Stimulated activated CD8-positive, alpha-beta memory T cell treated with anti-CD3 and anti-CD28 coated beads, Interleukin-4, amount 100 ng/mL, for 1 hour (primary cell): ENCODE data around the gene SND1.

Source experiments
- DNase-seq, 2 donors: peaks; one replicate each; pipeline ENCODE4 v3.0.0-alpha.2; 2020; ENCODE audit warnings: low read depth in 2 of 2, low spot score in 1 of 2

SND1 gene

DNA sequence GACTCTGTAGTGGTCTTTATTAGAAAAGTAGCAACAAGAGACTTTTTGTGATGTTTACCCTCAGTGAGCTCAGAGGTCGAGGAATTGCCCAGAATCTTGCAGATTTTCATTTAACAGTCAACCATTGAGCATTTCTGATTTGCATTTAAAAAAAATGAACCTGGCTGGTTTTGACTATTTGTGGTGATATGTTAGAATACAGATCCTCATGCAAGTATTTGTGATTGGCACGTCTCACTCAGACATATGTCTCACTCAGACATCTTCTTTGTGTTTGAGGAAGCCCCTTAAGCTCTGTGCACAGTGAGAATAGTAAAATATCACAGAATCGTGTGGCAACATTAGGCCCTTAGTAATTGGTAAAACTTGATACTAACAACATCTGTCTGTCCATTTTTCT is 113.2 kb downstream of the SND1 start:
- DNase-seq, result no peak

DNA sequence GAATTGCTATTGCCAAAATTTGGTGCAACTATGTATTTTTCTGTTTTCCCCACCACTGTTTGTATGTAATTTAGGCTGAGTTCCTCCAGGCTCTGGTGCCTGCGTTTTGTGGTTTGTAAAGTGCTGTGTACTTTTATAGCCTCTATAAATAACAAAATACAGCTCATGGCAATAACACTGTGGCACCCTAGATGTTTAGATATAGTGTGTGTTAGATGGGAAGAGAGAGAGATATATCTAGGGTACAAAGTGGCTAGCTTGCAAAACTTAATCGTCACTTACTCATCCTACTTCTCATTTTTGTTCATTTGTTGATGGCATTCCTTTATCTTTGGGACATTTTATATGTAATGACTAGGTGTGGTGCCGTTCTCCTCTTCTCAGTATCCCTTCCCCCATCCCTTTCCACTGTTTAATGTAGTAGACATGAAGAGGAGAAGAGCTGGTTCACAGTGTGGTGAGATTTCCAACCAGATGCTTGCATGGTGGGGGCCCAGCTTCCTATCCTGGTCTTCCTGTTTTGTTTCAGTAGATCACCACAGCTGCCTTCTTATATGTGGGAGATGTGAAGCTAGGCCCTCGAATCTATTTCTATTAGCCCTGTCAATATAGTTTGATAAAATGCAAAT is 115.0 kb downstream of the SND1 start:
- no peak for DNase-seq

DNA sequence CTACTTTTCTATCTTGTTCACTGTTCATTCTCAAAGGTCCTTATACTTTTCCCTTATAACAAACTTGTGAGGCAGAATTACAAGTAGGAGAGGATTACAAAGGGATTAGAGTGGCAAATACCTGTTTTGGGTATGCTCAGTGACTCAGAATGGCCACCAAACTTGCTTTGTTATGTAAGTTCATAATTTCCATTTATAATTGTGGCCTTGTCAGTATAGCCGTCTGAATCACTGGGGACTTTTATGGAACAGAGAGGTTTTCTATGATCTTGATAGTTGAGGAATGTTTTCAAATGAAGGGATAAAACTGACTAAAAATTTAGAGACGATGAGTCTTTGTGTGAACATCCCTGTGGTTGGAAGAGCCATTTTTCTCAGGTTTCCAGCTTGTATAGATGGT is 116.2 kb downstream of the SND1 start:
- DNase-seq, result no peak

DNA sequence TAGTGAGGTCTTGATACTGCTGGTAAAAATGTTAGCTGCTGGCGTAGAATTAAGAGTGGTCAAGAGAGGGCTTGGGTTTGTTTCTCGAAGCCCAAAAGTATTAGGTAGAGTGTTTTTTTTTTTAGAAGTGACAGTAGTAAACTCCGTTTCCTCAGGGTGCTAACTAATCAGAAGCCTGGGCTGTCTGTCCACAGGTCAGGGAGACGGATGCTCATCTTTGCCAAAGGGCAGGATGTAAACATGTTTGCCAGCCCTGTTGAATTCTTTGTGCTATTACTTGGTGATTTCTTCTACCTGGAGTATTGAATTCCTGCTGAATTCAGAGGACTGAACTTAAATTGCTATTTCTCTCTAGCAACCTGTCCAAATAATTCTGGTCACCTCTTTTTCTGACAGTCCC is 117.1 kb downstream of the SND1 start:
- no peak for DNase-seq

DNA sequence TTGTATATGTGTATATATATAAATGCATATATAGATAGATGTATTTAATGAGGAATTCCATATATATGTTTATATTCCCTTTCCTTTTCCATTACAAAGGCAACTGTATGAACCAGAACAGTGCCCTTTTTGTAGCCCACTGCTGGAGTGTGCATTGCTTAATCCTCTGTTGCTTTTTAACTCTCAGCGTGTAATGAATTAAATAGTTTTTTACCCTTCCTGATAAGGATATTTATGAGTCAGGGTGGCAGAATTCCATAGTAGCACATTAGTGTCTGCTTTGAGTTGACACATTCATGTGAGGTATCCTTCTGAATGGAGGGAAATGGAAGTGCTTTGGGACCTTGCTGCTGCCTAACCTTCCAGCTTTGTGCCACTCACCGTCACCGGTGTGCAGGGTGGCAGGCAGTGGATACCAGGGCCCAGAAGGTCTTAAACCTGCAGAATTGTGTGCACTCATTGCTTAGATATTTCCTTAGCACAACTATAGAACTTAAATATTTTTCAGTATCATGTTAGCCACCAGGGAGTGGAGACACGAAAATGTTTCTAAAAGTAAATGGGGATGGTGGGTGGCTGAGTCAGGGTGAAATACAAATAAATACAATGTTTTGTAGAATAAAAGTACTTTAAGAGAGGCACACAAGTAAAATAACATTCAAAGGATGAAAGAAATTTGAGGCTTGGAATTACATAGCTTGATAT is 117.9 kb downstream of the SND1 start:
- no peak for DNase-seq

DNA sequence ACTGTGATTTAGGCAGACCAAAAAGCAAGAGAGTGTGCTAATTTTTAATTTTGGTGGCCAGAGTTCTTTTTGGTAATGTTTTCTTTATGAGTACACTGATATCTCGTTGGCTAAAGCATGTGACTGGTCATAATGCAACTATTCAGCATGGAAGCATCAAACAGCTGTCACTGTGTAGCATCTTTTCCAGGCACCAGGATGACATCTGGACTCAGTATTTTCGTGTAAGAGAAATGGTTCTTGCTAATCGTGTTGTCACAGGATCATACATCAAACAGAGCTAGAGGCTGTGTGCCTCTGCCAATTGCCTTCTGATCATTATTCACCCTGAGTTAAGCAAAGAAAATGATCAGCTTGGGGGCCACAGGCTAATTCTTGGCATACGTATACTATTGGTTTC is 118.9 kb downstream of the SND1 start:
- no peak for DNase-seq

DNA sequence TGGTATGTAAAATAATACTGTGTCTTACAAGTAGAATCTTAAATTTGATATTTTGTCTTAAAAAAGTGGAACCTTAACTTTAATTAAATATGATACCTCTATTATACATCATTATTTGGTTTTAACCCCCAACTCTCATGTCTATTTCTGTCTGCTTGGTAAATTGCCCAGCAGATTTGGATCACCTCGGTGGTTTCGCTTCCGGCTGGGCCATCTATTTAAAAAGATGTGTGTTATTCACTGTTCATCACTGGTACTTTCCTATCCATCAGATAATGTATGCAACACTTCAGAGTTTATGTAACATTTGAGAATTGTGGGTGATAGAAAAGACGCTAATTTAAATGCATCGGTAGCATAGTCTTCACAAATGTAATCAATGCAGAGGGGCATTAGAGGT is 119.7 kb downstream of the SND1 start:
- DNase-seq, result no peak

DNA sequence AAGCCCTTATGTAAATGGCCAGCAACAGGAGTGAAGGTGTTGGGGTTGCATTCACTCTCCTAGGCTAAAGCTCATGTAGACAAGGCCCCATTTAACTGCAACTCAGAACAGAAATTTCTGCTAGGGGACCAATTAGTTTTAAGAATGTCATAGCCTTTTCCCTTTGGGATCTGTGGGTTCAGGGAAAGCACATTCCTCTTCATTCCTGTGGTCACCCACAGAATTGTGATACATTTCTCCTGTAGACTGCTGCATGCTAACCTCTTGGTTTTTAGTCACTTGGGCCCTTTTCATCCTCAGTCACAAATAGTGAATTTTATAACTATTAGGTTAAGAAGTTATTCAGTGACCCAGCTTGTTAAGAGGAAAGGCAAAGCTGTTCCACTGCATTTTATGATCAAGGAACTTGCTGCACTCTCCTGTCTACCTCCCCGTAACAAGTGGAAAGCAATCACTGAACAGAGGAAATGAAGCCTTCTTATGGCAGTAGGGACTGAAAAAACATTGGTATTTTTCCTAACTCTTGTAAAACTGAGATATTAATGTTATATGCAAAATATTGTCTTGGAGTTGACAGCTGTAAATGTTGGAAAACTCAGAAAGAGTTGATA is 124.9 kb downstream of the SND1 start:
- DNase-seq, result no peak

DNA sequence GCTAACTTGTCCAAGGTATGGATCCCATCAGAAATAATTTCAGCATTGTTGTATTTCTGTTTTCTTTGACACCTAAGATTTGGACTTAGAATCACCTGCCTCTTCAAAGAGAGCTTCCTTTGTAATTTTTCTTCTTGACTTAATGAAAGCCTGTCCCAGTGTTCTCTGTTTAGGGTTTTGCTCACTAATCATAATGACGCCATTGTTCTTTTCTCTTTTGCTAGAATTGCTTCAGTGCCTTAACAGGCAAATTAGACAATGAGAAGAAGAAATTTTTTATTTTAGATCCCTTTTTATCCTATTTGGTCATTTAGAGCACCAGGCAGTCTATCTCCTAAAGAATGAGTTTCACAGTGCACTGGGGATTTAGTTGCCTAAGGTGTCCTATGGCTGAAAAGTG is 128.5 kb downstream of the SND1 start:
- DNase-seq, result no peak

DNA sequence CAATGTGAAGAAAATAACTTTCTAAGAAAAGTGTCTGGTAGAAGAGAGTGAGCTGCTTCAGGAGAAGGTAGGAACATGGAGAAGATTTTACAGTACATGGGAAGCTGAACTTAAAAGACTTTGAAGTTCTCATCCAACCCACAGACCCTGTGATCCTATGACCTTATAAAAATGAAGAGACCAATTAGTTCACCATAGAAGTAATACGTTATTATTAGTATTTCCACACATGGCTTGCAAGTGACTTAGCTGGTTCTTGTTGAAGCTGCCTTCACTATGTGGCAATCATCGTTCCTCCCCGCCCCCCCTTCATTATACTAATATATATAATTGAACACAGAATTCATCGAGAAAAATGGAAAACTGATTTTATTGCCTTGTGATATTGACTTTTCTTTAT is 129.1 kb downstream of the SND1 start:
- DNase-seq, result no peak

DNA sequence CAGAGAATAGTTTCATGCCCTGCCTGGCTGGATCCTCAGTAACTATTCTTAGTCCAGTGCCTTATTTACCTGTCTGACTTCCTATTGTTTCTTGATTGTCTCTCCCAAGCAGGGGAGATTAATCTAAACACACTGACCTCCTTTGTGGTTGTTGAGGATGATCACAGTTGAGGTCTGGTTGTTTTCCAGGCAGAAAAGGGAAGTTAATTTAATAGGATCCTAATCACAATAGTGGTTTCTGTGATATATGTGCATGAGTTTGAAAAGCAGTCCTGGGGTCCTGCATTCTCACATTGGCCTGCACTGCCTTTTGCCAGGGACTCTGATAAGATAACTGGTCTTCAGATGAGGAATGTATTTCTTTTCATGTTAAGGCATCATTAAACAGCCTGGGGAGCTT is 130.1 kb downstream of the SND1 start:
- no peak for DNase-seq

DNA sequence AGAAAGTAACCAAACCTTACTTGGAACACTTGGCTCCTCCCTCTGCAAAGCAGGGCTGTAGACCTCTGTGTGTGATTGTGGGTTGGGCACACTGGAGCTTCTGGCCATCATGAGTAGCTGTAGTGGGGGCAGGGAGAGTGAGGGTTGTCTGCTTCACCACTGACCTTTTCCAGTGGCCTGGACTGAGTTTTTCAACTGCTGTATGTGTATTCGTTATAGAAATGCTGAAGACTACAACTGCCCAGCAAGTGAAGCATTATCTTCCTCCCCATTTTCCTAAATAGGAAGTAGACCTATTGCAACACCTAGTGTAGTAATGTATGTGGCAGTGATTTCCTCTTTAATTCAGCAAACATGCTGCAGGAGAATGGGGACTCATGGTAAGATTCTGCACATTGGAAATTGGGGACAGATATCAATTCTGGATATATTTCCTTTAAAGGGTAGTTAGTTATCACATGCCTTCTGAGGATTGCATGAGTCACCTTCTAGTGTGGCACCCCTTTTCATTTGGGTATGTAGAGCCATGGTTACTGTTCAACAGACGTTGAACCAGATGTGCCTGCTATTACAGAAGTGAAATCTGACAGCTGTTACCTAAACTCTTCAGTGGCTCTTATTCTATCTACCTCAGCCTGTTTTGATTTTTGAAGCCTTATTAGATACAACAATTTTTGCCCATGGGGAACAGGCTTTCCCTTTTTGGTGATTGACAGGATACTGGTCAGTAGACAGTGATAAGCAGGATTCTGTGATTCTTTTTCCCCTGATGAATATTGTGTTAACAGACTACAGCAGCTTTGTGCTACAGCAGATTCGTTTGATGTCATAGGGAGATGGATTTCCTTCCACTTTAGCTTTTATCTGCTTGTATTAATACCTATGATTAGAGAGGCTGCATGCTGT is 130.9 kb downstream of the SND1 start:
- no peak for DNase-seq

DNA sequence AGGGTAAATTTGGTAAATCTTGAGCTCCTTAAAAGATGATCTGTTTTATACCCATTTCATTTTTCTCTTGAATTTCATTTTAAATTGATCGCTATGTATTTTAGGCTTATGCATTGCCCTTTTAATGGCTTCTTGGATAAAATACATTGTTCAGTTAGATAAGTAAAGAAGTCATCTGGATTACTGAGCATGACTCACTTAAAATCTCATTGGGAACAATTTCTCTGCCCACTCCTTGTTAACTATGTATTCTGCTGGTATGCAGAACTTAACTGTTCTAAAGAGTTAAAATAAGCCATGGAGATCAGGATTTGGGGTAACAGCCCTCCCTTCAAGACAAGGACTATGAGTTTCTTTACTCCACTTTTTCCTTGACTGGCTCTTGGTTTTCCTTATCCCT is 134.2 kb downstream of the SND1 start:
- DNase-seq, result no peak

DNA sequence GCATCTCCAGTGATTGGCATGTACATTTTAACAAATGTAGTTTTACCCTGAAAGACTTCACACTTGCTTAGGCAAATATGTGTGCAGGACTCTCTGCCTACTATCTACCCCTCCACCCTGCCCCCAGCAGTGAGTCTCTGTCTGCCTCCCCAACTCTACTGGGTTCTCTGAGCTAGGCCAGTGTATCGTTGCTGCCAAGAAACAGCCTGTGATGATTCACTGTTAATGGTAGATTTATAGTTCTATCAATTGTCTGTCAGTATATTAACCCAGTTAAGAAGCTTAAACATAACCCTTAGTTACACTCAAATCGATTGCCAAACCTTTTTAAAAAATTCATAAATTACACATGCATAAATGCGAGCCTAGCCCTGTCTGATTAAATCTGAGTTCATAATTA is 137.0 kb downstream of the SND1 start:
- DNase-seq, result no peak

DNA sequence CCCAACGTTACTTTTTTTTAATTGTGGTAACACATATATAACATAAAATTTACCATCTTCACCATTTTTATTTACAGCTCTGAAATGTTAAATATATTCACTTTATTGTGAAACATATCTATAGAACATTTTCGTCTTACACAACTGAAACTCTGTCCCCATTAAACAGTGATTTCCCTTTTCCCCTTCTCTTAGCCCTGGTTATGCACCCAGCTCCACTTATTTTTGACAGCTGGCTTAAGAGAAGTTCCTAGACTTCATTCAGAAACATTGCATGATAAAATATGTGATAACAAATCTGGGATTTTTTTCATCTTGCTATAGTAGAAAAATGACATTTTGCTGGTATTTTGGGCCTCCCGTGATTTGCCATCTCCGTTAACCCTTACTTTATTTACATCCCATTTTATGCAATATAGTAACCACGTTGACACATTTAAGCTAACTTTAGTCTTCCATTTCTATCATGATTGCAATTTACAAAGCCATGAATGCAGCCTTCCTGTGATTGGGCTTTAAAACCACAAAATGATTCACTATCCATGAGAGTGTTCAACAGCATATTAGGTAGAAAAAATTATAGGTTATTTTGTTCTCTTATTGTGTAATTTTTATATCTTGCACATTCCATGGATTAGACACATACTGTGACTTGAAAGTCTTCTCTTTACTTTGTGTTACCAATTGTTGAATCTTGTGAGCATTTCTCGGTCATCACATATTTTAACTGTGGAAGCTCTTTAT is 139.6 kb downstream of the SND1 start:
- DNase-seq, result no peak

DNA sequence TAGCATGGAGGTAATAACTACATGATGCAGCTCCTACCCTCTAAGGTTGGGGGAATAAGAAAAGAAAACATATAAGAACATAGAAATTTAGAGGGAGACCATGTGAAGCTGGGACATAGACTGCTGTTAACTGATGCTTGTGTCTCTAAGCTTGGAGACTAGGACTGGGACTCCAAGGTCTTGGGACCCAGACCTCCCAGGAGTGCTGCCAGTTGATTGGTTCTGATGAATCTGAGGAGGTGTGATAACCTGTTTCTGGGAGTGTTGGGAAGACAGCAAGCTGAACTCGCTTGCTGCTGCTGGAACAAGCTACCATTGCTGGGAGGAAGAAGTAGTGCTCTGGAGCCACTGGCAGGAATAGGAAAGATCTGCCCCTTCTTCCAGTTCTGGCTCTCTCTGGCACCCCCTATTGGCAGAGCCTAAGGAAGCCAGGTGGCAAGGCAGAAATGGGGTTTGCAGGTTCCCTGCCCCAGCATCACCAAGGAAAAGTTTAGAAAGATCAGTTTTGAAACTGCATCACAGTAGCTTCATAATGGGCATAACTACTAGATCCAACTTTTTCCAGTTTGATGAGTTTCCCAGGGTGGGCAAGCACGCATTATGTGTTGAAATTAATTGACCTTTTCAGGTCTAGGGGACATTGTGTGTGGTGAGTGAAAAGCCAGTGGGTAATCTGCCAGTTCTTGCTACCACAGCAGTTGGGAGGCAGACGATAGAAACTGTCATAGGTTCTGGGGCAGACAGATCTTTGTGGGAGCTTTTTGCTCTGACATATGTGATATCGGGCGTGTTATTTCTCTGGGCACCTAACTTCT is 140.7 kb downstream of the SND1 start:
- no peak for DNase-seq

DNA sequence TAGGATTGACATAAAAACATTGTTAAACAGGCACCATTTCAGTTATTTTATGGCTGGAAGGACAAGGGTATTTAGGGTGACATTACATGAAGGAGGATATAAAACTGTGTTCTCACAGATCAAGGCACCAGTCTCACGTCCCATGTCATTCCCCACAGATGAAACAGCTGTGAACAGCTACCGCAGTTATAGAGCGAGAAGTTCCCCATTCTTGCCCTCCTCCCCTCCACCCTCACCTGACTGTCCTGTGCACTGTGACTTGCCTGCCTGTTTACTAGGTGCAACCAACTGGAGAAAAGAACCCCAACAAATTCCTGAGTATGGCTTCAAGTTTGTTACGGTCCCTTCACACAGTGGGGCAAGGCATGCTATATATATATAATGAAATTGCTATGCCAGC is 141.6 kb downstream of the SND1 start:
- no peak for DNase-seq

DNA sequence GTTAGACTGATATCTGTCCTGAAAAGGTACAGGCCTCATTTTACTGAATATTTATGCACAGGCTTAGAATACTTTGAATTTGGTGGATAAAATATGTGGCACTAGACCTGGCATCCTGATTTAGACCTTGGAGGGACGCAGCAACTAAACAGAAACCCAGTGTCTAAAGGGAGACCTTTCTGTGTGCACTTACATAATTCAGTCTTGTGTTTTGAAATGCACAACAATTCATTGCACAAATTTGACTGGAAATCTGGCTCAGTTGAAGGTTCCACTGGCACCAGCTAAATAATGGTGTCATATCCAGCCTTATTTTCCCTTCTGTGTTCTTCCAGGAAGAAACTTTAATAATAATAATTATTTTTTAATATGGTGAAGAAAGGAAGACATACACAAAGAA is 142.1 kb downstream of the SND1 start:
- DNase-seq, result no peak

DNA sequence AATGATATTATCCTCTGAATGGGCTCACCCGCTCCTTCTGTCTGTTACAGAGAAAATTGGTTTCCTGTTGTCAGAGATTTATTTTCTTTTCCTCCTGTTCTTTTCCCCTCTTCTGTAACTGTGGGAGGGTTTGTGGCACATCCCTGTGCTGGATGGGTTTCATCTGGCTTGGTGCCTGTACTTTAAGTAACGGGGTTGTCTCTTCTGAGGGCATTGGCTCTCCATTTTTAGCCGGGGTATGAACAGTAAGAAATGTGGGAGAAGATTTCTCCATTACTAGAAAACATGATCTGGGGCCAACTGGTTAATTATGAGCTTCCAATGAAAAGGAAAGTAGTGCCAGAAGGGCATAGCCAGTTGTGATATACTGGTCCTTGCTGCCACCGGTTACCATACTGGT is 142.6 kb downstream of the SND1 start:
- DNase-seq, result no peak

DNA sequence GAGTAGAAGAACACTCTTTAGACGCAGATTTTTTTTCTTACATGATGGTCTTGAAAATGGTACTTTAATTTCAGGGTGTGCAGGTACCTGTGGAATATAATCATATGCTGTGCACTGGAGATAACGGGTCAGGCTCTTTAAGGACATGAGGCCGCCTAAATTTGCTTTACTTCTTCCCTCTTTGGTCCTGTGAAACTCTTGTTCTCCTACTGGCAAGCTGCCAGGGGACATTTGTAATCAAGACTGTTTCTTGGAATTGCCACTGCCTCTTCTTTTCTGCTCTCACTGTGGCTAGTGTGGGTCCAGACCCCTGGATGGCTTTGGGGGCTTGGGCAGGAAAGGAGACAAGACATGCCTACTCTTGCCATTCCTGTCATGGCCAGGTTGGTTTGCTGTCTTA is 146.0 kb downstream of the SND1 start:
- DNase-seq, result no peak
